Measurements from ENCODE around the gene NUDT1. TPM values are rescaled to one million over a fixed set of nuclear protein-coding genes. Genes with fewer than 3 reads are reported as not detected.

The NUDT1 gene
- total and polyA plus RNA-seq, 2 experiments from 2014 or later, result 9.6 to 16.3 TPM

DNA sequence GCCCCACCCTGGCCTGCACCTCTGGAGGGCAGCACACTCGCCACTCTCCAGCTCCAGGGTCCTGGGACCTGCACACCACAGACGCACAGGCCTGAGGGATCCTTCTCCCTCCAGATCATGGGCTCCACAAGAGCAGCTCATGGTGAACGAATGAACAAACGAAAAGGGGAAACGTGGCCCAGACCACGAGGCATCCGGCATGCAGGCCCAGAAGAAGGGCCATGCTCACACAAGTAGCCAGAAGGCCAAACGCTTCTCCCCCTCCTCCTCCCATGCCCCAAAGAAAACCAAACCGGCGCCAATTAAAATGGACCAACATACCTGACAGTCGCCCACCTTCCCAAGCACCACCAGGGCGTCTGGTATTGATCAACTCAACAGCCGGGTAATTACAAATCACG, 39.7 kb upstream of the NUDT1 start:
- H3K27ac ChIP-seq, result no peak overlapping the region
- no peak overlapping the region for H3K4me2 ChIP-seq
- H3K36me3 ChIP-seq (replicated peaks; ENCODE audit: insufficient read depth, low read depth), result no peaks in the 10 kb centered on the region
- peaks cover 25% of the 10 kb centered on the region for H3K4me1 ChIP-seq (ENCODE audit: insufficient read depth)
- TF ChIP-seq EZH2phosphoT487 (IDR thresholded peaks at IDR 0.05; ENCODE audit: low read depth, severe bottlenecking, unreplicated experiment), result no peak
- no peak for TF ChIP-seq EZH2 (IDR thresholded peaks at IDR 0.05; ENCODE audit: borderline replicate concordance)
- TF ChIP-seq, protein P1, sequence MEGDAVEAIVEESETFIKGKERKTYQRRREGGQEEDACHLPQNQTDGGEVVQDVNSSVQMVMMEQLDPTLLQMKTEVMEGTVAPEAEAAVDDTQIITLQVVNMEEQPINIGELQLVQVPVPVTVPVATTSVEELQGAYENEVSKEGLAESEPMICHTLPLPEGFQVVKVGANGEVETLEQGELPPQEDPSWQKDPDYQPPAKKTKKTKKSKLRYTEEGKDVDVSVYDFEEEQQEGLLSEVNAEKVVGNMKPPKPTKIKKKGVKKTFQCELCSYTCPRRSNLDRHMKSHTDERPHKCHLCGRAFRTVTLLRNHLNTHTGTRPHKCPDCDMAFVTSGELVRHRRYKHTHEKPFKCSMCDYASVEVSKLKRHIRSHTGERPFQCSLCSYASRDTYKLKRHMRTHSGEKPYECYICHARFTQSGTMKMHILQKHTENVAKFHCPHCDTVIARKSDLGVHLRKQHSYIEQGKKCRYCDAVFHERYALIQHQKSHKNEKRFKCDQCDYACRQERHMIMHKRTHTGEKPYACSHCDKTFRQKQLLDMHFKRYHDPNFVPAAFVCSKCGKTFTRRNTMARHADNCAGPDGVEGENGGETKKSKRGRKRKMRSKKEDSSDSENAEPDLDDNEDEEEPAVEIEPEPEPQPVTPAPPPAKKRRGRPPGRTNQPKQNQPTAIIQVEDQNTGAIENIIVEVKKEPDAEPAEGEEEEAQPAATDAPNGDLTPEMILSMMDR (IDR thresholded peaks at IDR 0.05; ENCODE audit: poor library complexity), result no peak
- H3K9me2 ChIP-seq (replicated peaks; ENCODE audit: insufficient read depth), result no peaks in the 10 kb centered on the region
- H2AFZ ChIP-seq, result no peak overlapping the region
- no peak overlapping the region for H3K4me3 ChIP-seq
- H3K79me2 ChIP-seq, result no peaks in the 10 kb centered on the region
- H4K20me1 ChIP-seq (ENCODE audit: insufficient read depth, poor library complexity, severe bottlenecking), result no peaks in the 10 kb centered on the region
- 82% methylated on average over 14 of the region's 14 CpGs for WGBS (ENCODE audit: low lambda C conversion rate, missing lambda C conversion rate)
- no peaks in the 10 kb centered on the region for H3K9me3 ChIP-seq (ENCODE audit: low read depth)
- no peaks in the 10 kb centered on the region for H3K27me3 ChIP-seq
- no peak for DNase-seq (ENCODE audit: low spot score)

DNA sequence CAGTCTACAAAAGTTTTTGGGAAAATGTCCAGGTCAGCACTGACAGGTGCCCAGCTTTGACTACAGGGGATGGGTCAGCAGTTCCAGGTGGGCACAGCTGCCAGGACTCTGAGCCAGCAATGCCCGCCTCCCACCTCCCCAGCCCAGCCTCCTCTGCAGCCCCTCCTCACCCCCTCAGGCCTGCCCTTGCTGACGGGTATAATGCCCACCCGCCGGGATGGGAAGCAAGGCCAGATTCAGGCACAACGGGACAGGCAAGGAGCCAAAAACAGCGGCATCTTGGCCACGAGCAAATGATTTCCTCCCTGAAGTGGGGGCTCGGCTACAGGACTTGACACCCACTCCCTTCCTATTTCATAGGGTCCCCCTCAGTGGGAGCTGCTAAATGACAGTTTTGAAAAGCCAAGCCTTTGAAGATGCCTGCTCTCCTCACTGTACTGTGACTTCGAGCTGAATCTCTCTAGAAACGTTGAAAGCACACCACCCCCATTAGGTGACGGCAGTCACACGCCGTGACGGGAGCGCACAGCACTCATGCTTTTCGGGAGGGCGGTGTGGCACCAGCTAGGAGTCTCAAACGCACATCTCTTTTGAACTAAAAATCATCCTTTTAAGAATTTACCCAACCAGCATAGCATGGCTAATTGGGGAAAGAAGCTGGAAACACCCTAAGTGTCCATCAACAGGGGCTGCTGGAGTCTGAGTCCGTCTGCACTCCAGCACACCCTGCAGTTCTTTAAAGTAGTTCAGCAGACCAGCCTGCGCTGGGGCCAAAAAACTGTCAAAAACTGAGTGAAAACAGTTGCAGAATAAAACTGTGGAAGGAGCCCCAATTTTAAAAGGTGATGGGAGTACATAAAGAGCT, 38.9 kb upstream of the NUDT1 start:
- Histone ChIP-seq H3K9me3 (ENCODE audit: low read depth) (no peaks in the 10 kb centered on the region), H3K79me2 (no peaks in the 10 kb centered on the region), H3K27me3 (no peaks in the 10 kb centered on the region), H3K9me2 (replicated peaks; ENCODE audit: insufficient read depth) (no peaks in the 10 kb centered on the region), H2AFZ (no peak overlapping the region), H3K36me3 (replicated peaks; ENCODE audit: insufficient read depth, low read depth) (no peaks in the 10 kb centered on the region), H3K27ac (no peak overlapping the region), H3K4me1 (ENCODE audit: insufficient read depth) (peaks cover 25% of the 10 kb centered on the region), H3K4me3 (no peak overlapping the region), H4K20me1 (ENCODE audit: insufficient read depth, poor library complexity, severe bottlenecking) (no peaks in the 10 kb centered on the region), H3K4me2 (peak overlapping the region; percentile 34)
- no peak for TF ChIP-seq EZH2 (IDR thresholded peaks at IDR 0.05; ENCODE audit: borderline replicate concordance)
- TF ChIP-seq EZH2phosphoT487 (IDR thresholded peaks at IDR 0.05; ENCODE audit: low read depth, severe bottlenecking, unreplicated experiment), result no peak
- TF ChIP-seq, protein P1 (IDR thresholded peaks at IDR 0.05; ENCODE audit: poor library complexity), result peak; percentile 36
- WGBS (ENCODE audit: low lambda C conversion rate, missing lambda C conversion rate), result 87% methylated on average over 20 of the region's 20 CpGs
- peak; percentile 43 for DNase-seq (ENCODE audit: low spot score)

DNA sequence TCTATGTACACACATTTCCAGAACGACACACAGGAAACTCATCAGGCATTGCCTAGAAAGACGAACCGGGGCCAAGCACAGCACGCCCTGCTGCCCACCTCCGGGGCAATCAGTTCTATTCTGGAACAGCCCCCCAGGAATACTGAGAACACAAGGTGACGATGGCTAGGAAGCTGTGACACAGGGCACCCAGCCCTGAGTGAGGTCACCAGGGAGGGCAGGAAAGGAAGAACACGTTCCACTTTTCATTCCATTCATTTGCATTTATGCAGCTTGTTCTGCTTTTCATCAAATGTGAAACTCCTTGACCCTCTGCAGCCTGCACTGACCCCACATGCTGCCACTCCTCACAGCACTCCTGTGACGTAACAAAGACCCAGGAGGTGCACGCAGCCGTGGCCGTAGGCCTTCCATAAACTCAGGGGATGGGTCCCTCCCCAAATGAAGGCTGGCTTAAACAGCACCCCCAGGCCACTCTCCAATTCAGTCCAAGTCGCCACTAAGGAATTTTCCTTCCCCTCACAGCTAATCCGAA, 38.2 kb upstream of the NUDT1 start:
- WGBS (ENCODE audit: low lambda C conversion rate, missing lambda C conversion rate), result 51% methylated on average over 13 of the region's 13 CpGs
- no peak overlapping the region for H3K27ac ChIP-seq
- H3K4me2 ChIP-seq, result peak overlapping the region; percentile 34
- no peaks in the 10 kb centered on the region for H3K9me3 ChIP-seq (ENCODE audit: low read depth)
- no peak overlapping the region for H3K4me3 ChIP-seq
- no peak overlapping the region for H2AFZ ChIP-seq
- no peaks in the 10 kb centered on the region for H3K36me3 ChIP-seq (replicated peaks; ENCODE audit: insufficient read depth, low read depth)
- no peaks in the 10 kb centered on the region for H4K20me1 ChIP-seq (ENCODE audit: insufficient read depth, poor library complexity, severe bottlenecking)
- DNase-seq (ENCODE audit: low spot score), result no peak
- peaks cover 25% of the 10 kb centered on the region for H3K4me1 ChIP-seq (ENCODE audit: insufficient read depth)
- TF ChIP-seq EZH2phosphoT487 (IDR thresholded peaks at IDR 0.05; ENCODE audit: low read depth, severe bottlenecking, unreplicated experiment) (no peak), EZH2 (IDR thresholded peaks at IDR 0.05; ENCODE audit: borderline replicate concordance) (no peak)
- TF ChIP-seq, protein P1 (IDR thresholded peaks at IDR 0.05; ENCODE audit: poor library complexity), result no peak
- no peaks in the 10 kb centered on the region for H3K9me2 ChIP-seq (replicated peaks; ENCODE audit: insufficient read depth)
- H3K27me3 ChIP-seq, result no peaks in the 10 kb centered on the region
- no peaks in the 10 kb centered on the region for H3K79me2 ChIP-seq

All from hepatocyte (in vitro differentiated cells).